Fibroblast of lung (primary cell): ENCODE data around the gene DGCR8. TPM values are rescaled to one million over a fixed set of nuclear protein-coding genes. Genes with fewer than 3 reads are reported as not detected.

ENCODE experiments used
- DNase-seq, 2 donors: peaks; one replicate each; pipeline versions ENCODE4 v3.0.0 to v3.0.0-alpha.2; 2010; ENCODE audit warnings: low read depth in 2 of 2
- H2AFZ ChIP-seq: 2 replicates; pipeline ENCODE4 v1.5.1; 2012; ENCODE audit warnings: low read length, control low read depth, inconsistent platforms
- H3K27ac ChIP-seq: 2 replicates; pipeline ENCODE4 v1.5.1; 2011; ENCODE audit warnings: low read length, control low read depth; ENCODE audit not compliant: insufficient read depth
- H3K27me3 ChIP-seq: 2 replicates; pipeline ENCODE4 v1.5.1; 2011; ENCODE audit warnings: mild to moderate bottlenecking, low read length; ENCODE audit not compliant: control insufficient read depth, insufficient read depth
- H3K36me3 ChIP-seq: 2 replicates; pipeline ENCODE4 v1.5.1; 2011; ENCODE audit warnings: low read length; ENCODE audit not compliant: control insufficient read depth, insufficient read depth
- H3K4me1 ChIP-seq: 2 replicates; pipeline ENCODE4 v1.5.1; 2011; ENCODE audit warnings: low read length; ENCODE audit not compliant: control insufficient read depth, insufficient read depth; ENCODE audit errors: extremely low read depth
- H3K4me2 ChIP-seq: 2 replicates; pipeline ENCODE4 v1.5.1; 2011; ENCODE audit warnings: low read length, control low read depth; ENCODE audit not compliant: insufficient read depth; ENCODE audit errors: extremely low read depth
- H3K4me3 ChIP-seq, 4 experiments: fragments of 200-600 bp in 1 of 4; sonication (generic) in 1 of 4; replicated peaks in 1 of 4; 2 replicates each; pipeline ENCODE4 v1.5.1; 2011 to 2016; ENCODE audit warnings: low read length in 4 of 4, low read depth in 3 of 4, mild to moderate bottlenecking in 3 of 4, control low read depth in 2 of 4, inconsistent platforms in 1 of 4, mixed read lengths in 1 of 4; ENCODE audit not compliant: insufficient read depth in 1 of 4; ENCODE audit errors: control extremely low read depth in 1 of 4
- H3K79me2 ChIP-seq: 2 replicates; pipeline ENCODE4 v1.5.1; 2012; ENCODE audit warnings: mild to moderate bottlenecking, low read length, inconsistent platforms; ENCODE audit not compliant: control insufficient read depth, insufficient read depth
- H3K9ac ChIP-seq: 2 replicates; pipeline ENCODE4 v1.5.1; 2011; ENCODE audit warnings: mild to moderate bottlenecking, low read length, control low read depth; ENCODE audit not compliant: insufficient read depth
- H3K9me3 ChIP-seq: 2 replicates; pipeline ENCODE4 v1.5.1; 2012; ENCODE audit warnings: low read depth, low read length; ENCODE audit not compliant: control insufficient read depth, insufficient read depth
- H4K20me1 ChIP-seq: 2 replicates; pipeline ENCODE4 v1.5.1; 2011; ENCODE audit warnings: low read length; ENCODE audit not compliant: control insufficient read depth, insufficient read depth; ENCODE audit errors: extremely low read depth
- EZH2 ChIP-seq: IDR thresholded peaks from 2 replicates; pipeline ENCODE4 v1.5.1; 2012; ENCODE audit warnings: low read length, control low read depth, mild to moderate bottlenecking; ENCODE audit errors: missing control alignments
- polyA plus RNA-seq, 2 donors: library from polyadenylated mRNA; depleted of rRNA in 1 of 2; stranded (reverse) in 1 of 2; unstranded in 1 of 2; fragments of >200 nt; gene quantifications; 2 replicates each; pipeline ENCODE4 v1.2.1, GENCODE V29; 2011 to 2012; ENCODE audit warnings: missing spikeins in 1 of 2
- total RNA-seq: library from RNA; depleted of rRNA; stranded (reverse); fragments of >200 nt; gene quantifications from 2 replicates; pipeline ENCODE4 v1.2.1, GENCODE V29; 2014
- TF ChIP-seq, protein P1 (sequence below), 2 donors: IDR thresholded peaks in 1 of 2; conservative IDR thresholded peaks in 1 of 2; 1 replicate in 1 of 2; 2 replicates in 1 of 2; pipeline ENCODE4 v1.5.1; 2011 to 2012; ENCODE audit warnings: low read length in 2 of 2, control low read depth in 1 of 2, inconsistent platforms in 1 of 2, low read depth in 1 of 2, mild to moderate bottlenecking in 1 of 2

Gene DGCR8
- total and polyA plus RNA-seq, 2 donors (not counting 1 experiment from before 2014, with no cell fraction given) = 18.8 to 21.3 TPM

GRCh38 chr22:20043057-20043996 is 36.7 kb upstream of the DGCR8 start:
- Histone ChIP-seq H3K9ac (no peak overlapping the region), H2AFZ (no peak overlapping the region), H4K20me1 (no peaks in the 10 kb centered on the region), H3K9me3 (no peaks in the 10 kb centered on the region), H3K27me3 (no peaks in the 10 kb centered on the region), H3K4me2 (no peak overlapping the region), H3K36me3 (peaks cover 7% of the 10 kb centered on the region), H3K4me1 (no peaks in the 10 kb centered on the region), H3K4me3 (no peak overlapping the region), H3K27ac (no peak overlapping the region), H3K79me2 (no peaks in the 10 kb centered on the region)
- TF ChIP-seq EZH2 = no peak
- TF ChIP-seq, protein P1, sequence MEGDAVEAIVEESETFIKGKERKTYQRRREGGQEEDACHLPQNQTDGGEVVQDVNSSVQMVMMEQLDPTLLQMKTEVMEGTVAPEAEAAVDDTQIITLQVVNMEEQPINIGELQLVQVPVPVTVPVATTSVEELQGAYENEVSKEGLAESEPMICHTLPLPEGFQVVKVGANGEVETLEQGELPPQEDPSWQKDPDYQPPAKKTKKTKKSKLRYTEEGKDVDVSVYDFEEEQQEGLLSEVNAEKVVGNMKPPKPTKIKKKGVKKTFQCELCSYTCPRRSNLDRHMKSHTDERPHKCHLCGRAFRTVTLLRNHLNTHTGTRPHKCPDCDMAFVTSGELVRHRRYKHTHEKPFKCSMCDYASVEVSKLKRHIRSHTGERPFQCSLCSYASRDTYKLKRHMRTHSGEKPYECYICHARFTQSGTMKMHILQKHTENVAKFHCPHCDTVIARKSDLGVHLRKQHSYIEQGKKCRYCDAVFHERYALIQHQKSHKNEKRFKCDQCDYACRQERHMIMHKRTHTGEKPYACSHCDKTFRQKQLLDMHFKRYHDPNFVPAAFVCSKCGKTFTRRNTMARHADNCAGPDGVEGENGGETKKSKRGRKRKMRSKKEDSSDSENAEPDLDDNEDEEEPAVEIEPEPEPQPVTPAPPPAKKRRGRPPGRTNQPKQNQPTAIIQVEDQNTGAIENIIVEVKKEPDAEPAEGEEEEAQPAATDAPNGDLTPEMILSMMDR (conservative IDR thresholded peaks at IDR 0.05 in 1 of 2, IDR thresholded peaks at IDR 0.05 in 1 of 2; ENCODE audit: low read depth in 1 of 2, low read length in 2 of 2) = no peak
- no peak for DNase-seq

DNA sequence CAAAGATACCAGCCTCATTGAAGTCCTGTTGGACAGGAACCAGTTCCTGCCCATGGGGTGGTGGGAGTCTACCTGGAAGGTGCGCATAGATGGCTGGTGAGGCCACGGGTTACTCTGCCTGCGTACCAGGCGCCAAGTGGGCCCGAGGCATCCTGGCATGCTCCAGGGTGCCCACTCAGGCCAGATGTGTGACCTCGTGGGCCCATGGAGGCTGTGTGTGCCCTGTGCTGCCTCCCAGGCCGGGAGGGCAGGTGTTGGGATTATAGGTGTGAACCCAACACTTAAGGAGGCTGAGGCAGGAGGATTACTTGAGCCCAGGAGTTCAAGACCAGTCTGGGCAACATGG is 36.1 kb upstream of the DGCR8 start:
- no peak overlapping the region for H3K9ac ChIP-seq
- H4K20me1 ChIP-seq = no peaks in the 10 kb centered on the region
- DNase-seq = no peak
- H3K79me2 ChIP-seq = no peaks in the 10 kb centered on the region
- no peaks in the 10 kb centered on the region for H3K27me3 ChIP-seq
- H3K4me3 ChIP-seq = no peak overlapping the region
- no peaks in the 10 kb centered on the region for H3K9me3 ChIP-seq
- H2AFZ ChIP-seq = no peak overlapping the region
- H3K4me2 ChIP-seq = no peak overlapping the region
- H3K36me3 ChIP-seq = peaks cover 7% of the 10 kb centered on the region
- no peaks in the 10 kb centered on the region for H3K4me1 ChIP-seq
- H3K27ac ChIP-seq = no peak overlapping the region
- no peak for TF ChIP-seq EZH2
- TF ChIP-seq, protein P1 (conservative IDR thresholded peaks at IDR 0.05 in 1 of 2, IDR thresholded peaks at IDR 0.05 in 1 of 2; ENCODE audit: low read depth in 1 of 2, low read length in 2 of 2) = no peak

- no peaks in the 10 kb centered on the region for H3K9me3 ChIP-seq
- peaks cover 7% of the 10 kb centered on the region for H3K36me3 ChIP-seq
- H3K27ac ChIP-seq = no peak overlapping the region
- H4K20me1 ChIP-seq = no peaks in the 10 kb centered on the region
- H3K79me2 ChIP-seq = no peaks in the 10 kb centered on the region
- H3K4me1 ChIP-seq = no peaks in the 10 kb centered on the region
- DNase-seq = no peak
- H3K4me2 ChIP-seq = no peak overlapping the region
- H3K9ac ChIP-seq = no peak overlapping the region
- H3K27me3 ChIP-seq = no peaks in the 10 kb centered on the region
- no peak overlapping the region for H2AFZ ChIP-seq
- TF ChIP-seq, protein P1 (conservative IDR thresholded peaks at IDR 0.05 in 1 of 2, IDR thresholded peaks at IDR 0.05 in 1 of 2; ENCODE audit: low read depth in 1 of 2, low read length in 2 of 2) = no peak
- TF ChIP-seq EZH2 = no peak
- H3K4me3 ChIP-seq = no peak overlapping the region
Measured at GRCh38 chr22:20044495-20045151, 35.4 kb upstream of the DGCR8 start.
